Spleen (tissue), 13 donors: ENCODE results near the gene GSG1L. TPM values are rescaled to one million over a fixed set of nuclear protein-coding genes. Genes with fewer than 3 reads are reported as not detected.
A peak's percentile ranks its signal among the peaks of the same experiment; 100 is the strongest.

Experiments
- DNase-seq: peaks from one replicate; pipeline ENCODE4 v3.0.0-alpha.2; 2020
- H3K27ac ChIP-seq, 8 donors: fragments of 200-600 bp; sonication (generic) in 7 of 8; 1 replicate in 4 of 8; 2 replicates in 4 of 8; pipeline versions ENCODE4 v1.5.0 to v1.8.0; 2016 to 2021; ENCODE audit warnings: inconsistent platforms in 4 of 8, mild to moderate bottlenecking in 4 of 8, moderate library complexity in 1 of 8
- H3K27me3 ChIP-seq, 7 donors: fragments of 200-600 bp; sonication (generic) in 6 of 7; replicated peaks in 1 of 7; 1 replicate in 4 of 7; 2 replicates in 3 of 7; pipeline versions ENCODE4 v1.5.0 to v1.8.0; 2016 to 2021; ENCODE audit warnings: inconsistent platforms in 3 of 7, mild to moderate bottlenecking in 1 of 7
- H3K36me3 ChIP-seq, 6 donors: fragments of 200-600 bp; sonication (generic) in 5 of 6; 1 replicate in 4 of 6; 2 replicates in 2 of 6; pipeline versions ENCODE4 v1.5.0 to v1.8.0; 2016 to 2021; ENCODE audit warnings: inconsistent platforms in 2 of 6
- H3K4me1 ChIP-seq, 6 donors: fragments of 200-600 bp; sonication (generic) in 5 of 6; 1 replicate in 3 of 6; 2 replicates in 3 of 6; pipeline versions ENCODE4 v1.5.0 to v1.8.0; 2016 to 2021; ENCODE audit warnings: inconsistent platforms in 3 of 6
- H3K4me3 ChIP-seq, 8 donors: fragments of 200-600 bp; sonication (generic) in 7 of 8; 1 replicate in 4 of 8; 2 replicates in 4 of 8; pipeline versions ENCODE4 v1.5.0 to v1.8.0; 2016 to 2021; ENCODE audit warnings: inconsistent platforms in 4 of 8, mild to moderate bottlenecking in 4 of 8, moderate library complexity in 2 of 8
- H3K9me3 ChIP-seq, 8 donors: fragments of 200-600 bp; sonication (generic) in 7 of 8; 1 replicate in 4 of 8; 2 replicates in 4 of 8; pipeline versions ENCODE4 v1.5.0 to v1.8.0; 2016 to 2021; ENCODE audit warnings: inconsistent platforms in 4 of 8
- CTCF ChIP-seq, 11 experiments: fragments of 200-600 bp in 7 of 11; fragments of 450-650 bp in 4 of 11; sonication (generic) in 4 of 11; IDR thresholded peaks in 8 of 11; conservative IDR thresholded peaks in 3 of 11; 1 replicate in 7 of 11; 2 replicates in 4 of 11; pipeline versions ENCODE4 v1.4.0 to v1.8.0; 2016 to 2021; ENCODE audit warnings: antibody characterized with exemption in 11 of 11, inconsistent platforms in 4 of 11, mild to moderate bottlenecking in 1 of 11
- POLR2A ChIP-seq, 3 donors: fragments of 450-650 bp; IDR thresholded peaks; one replicate each; pipeline ENCODE4 v1.5.1; 2017; ENCODE audit warnings: antibody characterized with exemption in 3 of 3, mild to moderate bottlenecking in 1 of 3
- POLR2AphosphoS5 ChIP-seq, 3 donors: sonication (generic); formaldehyde crosslinking; IDR thresholded peaks; one replicate each; pipeline ENCODE4 v1.5.1; 2017; ENCODE audit warnings: antibody characterized with exemption in 3 of 3
- WGBS, 5 donors: extraction: QIAGEN DNeasy Blood & Tissue Kit in 3 of 5; methylation state at CpG; one replicate each; pipeline versions ENCODE4 v1.1.5 to v1.1.7; 2013 to 2018; 5-methylcytosine and 5-hydroxymethylcytosine counted together
- intact Hi-C: fragments of 100-400 bp; cut with DNase I; formaldehyde crosslinking; loops from one replicate; pipeline ENCODE4 v1.15.0; 2023; ENCODE audit warnings: low total_unique reads
- long read RNA-seq, 2 donors: transcript quantifications; one replicate each; lab custom pipeline, GENCODE V29; 2026
- polyA plus RNA-seq, 3 donors: library from polyadenylated mRNA; stranded (reverse); fragments of 200-250 nt; gene quantifications; one replicate each; pipeline ENCODE4 v1.2.1, GENCODE V29; 2013
- total RNA-seq, 7 donors: library from RNA; depleted of rRNA in 3 of 7; stranded (reverse); fragments of >200 nt in 3 of 7; fragmentation: NEBNext Ultra II Directional in 4 of 7; extraction: Animal tissue kit (Norgen Biotek cat#: 25700) in 4 of 7; gene quantifications; one replicate each; pipeline versions ENCODE4 v1.1.0 to v1.2.1, GENCODE V29; 2016 to 2021
- donor health status: healthy with polysubstance abuse.
- donor health status: DM: no; HTN: no; CAD: no; lungs with moderate emphysema.
- donor health status: DM: no; HTN: no; CAD: no.
- donor health status: Bipolar disorder and iron deficiency.
- donor health status: healthy.
- donor health status: DM: no; HTN: no; CAD: no.
- donor health status: DM: yes; HTN: yes; CAD: no.

Gene GSG1L
- total RNA-seq (under 1 TPM in 3 of 7 donors, not detected in 4; 0.22 to 0.57 (median 0.29) TPM), polyA plus RNA-seq (under 1 TPM in 1 of 3 donors, not detected in 2; 0.58 TPM)
- long read RNA-seq, donor 1, full-length matches to known transcripts: 1 of 1 reads
- long read RNA-seq, donor 1, partial matches to known transcripts: 0 of 1 reads
- long read RNA-seq, donor 1, other reads (novel, unspliced or antisense): 0 of 1 reads
- long read RNA-seq, donor 2: 0 reads

- peak; percentile 59 for DNase-seq
- Histone ChIP-seq H3K4me3 (peak within 1 kb of the TSS in 7 of 8 donors; percentile 3 to 61 (median 16)), H3K9me3 (no peaks in the 10 kb centered on the region), H3K27ac (no peak within 1 kb of the TSS), H3K4me1 (peaks cover 0 to 19% (median 13%) of the 10 kb centered on the region in 6 donors), H3K27me3 (peaks cover 0 to 80% (median 31%) of the 10 kb centered on the region in 7 donors), H3K36me3 (no peaks in the 10 kb centered on the region)
- intact Hi-C loops: no loop called here
- 0 to 11% (median 2%) methylated on average over 3 to 54 of the region's 54 CpGs for WGBS, 5 donors
- TF ChIP-seq POLR2AphosphoS5 (IDR thresholded peaks at IDR 0.05): no peak
- TF ChIP-seq CTCF (IDR thresholded peaks at IDR 0.05 in 8 of 11, conservative IDR thresholded peaks at IDR 0.05 in 3 of 11): peak in 1 of 11 experiments; percentile 21
These were observed at the start of gene GSG1L for GRCh38 chr16:28063591-28064061. TSS of gene GSG1L (minus strand) at chr16:28063714. CDS start at chr16:28063424, 290 bp downstream.

GRCh38 chr16:28112908-28113307 lies 49.4 kb upstream of the GSG1L start:
- Histone ChIP-seq H3K4me3 (no peak overlapping the region), H3K36me3 (peaks cover 4 to 100% (median 91%) of the 10 kb centered on the region in 6 donors), H3K9me3 (no peaks in the 10 kb centered on the region), H3K27me3 (no peaks in the 10 kb centered on the region), H3K27ac (no peak overlapping the region), H3K4me1 (peaks cover 0 to 35% (median 10%) of the 10 kb centered on the region in 6 donors)
- intact Hi-C loops: no loop called here
- 84 to 94% (median 88%) methylated on average over 10 of the region's 10 CpGs for WGBS, 5 donors
- TF ChIP-seq CTCF (IDR thresholded peaks at IDR 0.05 in 8 of 11, conservative IDR thresholded peaks at IDR 0.05 in 3 of 11) (no peak), POLR2AphosphoS5 (IDR thresholded peaks at IDR 0.05) (no peak), POLR2A (IDR thresholded peaks at IDR 0.05) (no peak)
- DNase-seq: no peak

GRCh38 chr16:28110977-28111376 lies 47.5 kb upstream of the GSG1L start:
- DNase-seq: no peak
- WGBS, 5 donors: 92 to 95% (median 93%) methylated on average over 2 of the region's 2 CpGs
- peaks cover 4 to 100% (median 90%) of the 10 kb centered on the region in 6 donors for H3K36me3 ChIP-seq
- no peak for TF ChIP-seq POLR2AphosphoS5 (IDR thresholded peaks at IDR 0.05)
- TF ChIP-seq CTCF (IDR thresholded peaks at IDR 0.05 in 8 of 11, conservative IDR thresholded peaks at IDR 0.05 in 3 of 11): no peak
- no peak for TF ChIP-seq POLR2A (IDR thresholded peaks at IDR 0.05)
- intact Hi-C loops: no loop called here
- no peak overlapping the region for H3K4me3 ChIP-seq
- H3K27ac ChIP-seq: peak overlapping the region in 6 of 8 donors; percentile 2 to 80 (median 63)
- H3K9me3 ChIP-seq: no peaks in the 10 kb centered on the region
- H3K4me1 ChIP-seq: peaks cover 0 to 35% (median 10%) of the 10 kb centered on the region in 6 donors
- H3K27me3 ChIP-seq: no peaks in the 10 kb centered on the region

- no peak overlapping the region for H3K4me3 ChIP-seq
- H3K36me3 ChIP-seq: peaks cover 4 to 100% (median 90%) of the 10 kb centered on the region in 6 donors
- peak overlapping the region in 7 of 8 donors; percentile 2 to 80 (median 63) for H3K27ac ChIP-seq
- H3K27me3 ChIP-seq: no peaks in the 10 kb centered on the region
- peak; percentile 47 for DNase-seq
- TF ChIP-seq CTCF (IDR thresholded peaks at IDR 0.05 in 8 of 11, conservative IDR thresholded peaks at IDR 0.05 in 3 of 11) (no peak), POLR2A (IDR thresholded peaks at IDR 0.05) (no peak), POLR2AphosphoS5 (IDR thresholded peaks at IDR 0.05) (no peak)
- no peaks in the 10 kb centered on the region for H3K9me3 ChIP-seq
- intact Hi-C loops: no loop called here
- WGBS, 5 donors: 48 to 69% (median 55%) methylated on average over 5 of the region's 5 CpGs
- peaks cover 0 to 35% (median 10%) of the 10 kb centered on the region in 6 donors for H3K4me1 ChIP-seq
These were observed 47.0 kb upstream of the GSG1L start for GRCh38 chr16:28110479-28110878.
